ENCODE results near the gene CHRNB1. TPM values are rescaled to one million over a fixed set of nuclear protein-coding genes. Genes with fewer than 3 reads are reported as not detected.

Gene CHRNB1
- polyA plus RNA-seq, 1 donor (not counting 4 experiments of a cell fraction or from before 2014, with no cell fraction given) = 22.0 TPM

GRCh38 chr17:7426896-7427489 is 17.9 kb upstream of the CHRNB1 start:
- no peak for DNase-seq (ENCODE audit: low read depth, low spot score)
- H3K79me2 ChIP-seq (ENCODE audit: control insufficient read depth, insufficient read depth, low read length) = no peaks in the 10 kb centered on the region
- no peak overlapping the region for H3K27ac ChIP-seq (ENCODE audit: control insufficient read depth, insufficient read depth, low read length)
- TF ChIP-seq CTCF (optimal IDR thresholded peaks at IDR 0.05 in 1 of 3, IDR thresholded peaks at IDR 0.05 in 1 of 3, conservative IDR thresholded peaks at IDR 0.05 in 1 of 3; ENCODE audit: extremely low read depth in 1 of 3, insufficient read depth in 2 of 3, low read length in 3 of 3) (no peak), EZH2 (IDR thresholded peaks at IDR 0.05; ENCODE audit: low read length) (no peak)
- no peaks in the 10 kb centered on the region for H3K9me3 ChIP-seq (ENCODE audit: control insufficient read depth, low read depth, low read length)
- dilution Hi-C loops (cut with MboI; ENCODE audit: extremely low pct_ligation_motif_present, low sequenced_read_pairs) = no loop called here
- H3K9ac ChIP-seq (ENCODE audit: control insufficient read depth, extremely low read depth, insufficient read depth, low read length) = no peak overlapping the region
- H3K9me1 ChIP-seq (ENCODE audit: control insufficient read depth, extremely low read depth, insufficient read depth, low read length) = no peaks in the 10 kb centered on the region
- no peaks in the 10 kb centered on the region for H3K27me3 ChIP-seq (ENCODE audit: control insufficient read depth, extremely low read depth, insufficient read depth, low read length)
- H2AFZ ChIP-seq (ENCODE audit: control insufficient read depth, low read length) = no peak overlapping the region
- FAIRE-seq = no peak
- H3K36me3 ChIP-seq (ENCODE audit: control insufficient read depth in 2 of 2, extremely low read depth in 1 of 2, insufficient read depth in 2 of 2, low read length in 2 of 2) = no peaks in the 10 kb centered on the region
- H3K4me2 ChIP-seq (ENCODE audit: control insufficient read depth, extremely low read depth, insufficient read depth, low read depth, low read length) = no peak overlapping the region
- no peak overlapping the region for H3K4me3 ChIP-seq (ENCODE audit: control insufficient read depth in 2 of 3, extremely low read depth in 1 of 3, insufficient read depth in 2 of 3, low read depth in 1 of 3, low read length in 3 of 3)
- H4K20me1 ChIP-seq (ENCODE audit: control insufficient read depth, extremely low read depth, insufficient read depth, low read length) = no peaks in the 10 kb centered on the region
- H3K4me1 ChIP-seq (ENCODE audit: control insufficient read depth, extremely low read depth, insufficient read depth, low read length) = no peaks in the 10 kb centered on the region

- H3K27me3 ChIP-seq (ENCODE audit: control insufficient read depth, extremely low read depth, insufficient read depth, low read length) = no peaks in the 10 kb centered on the region
- no peaks in the 10 kb centered on the region for H3K9me3 ChIP-seq (ENCODE audit: control insufficient read depth, low read depth, low read length)
- H3K9ac ChIP-seq (ENCODE audit: control insufficient read depth, extremely low read depth, insufficient read depth, low read length) = no peak overlapping the region
- no peaks in the 10 kb centered on the region for H3K9me1 ChIP-seq (ENCODE audit: control insufficient read depth, extremely low read depth, insufficient read depth, low read length)
- DNase-seq (ENCODE audit: low read depth, low spot score) = no peak
- H2AFZ ChIP-seq (ENCODE audit: control insufficient read depth, low read length) = no peak overlapping the region
- no peaks in the 10 kb centered on the region for H3K79me2 ChIP-seq (ENCODE audit: control insufficient read depth, insufficient read depth, low read length)
- H4K20me1 ChIP-seq (ENCODE audit: control insufficient read depth, extremely low read depth, insufficient read depth, low read length) = no peaks in the 10 kb centered on the region
- no peak overlapping the region for H3K4me3 ChIP-seq (ENCODE audit: control insufficient read depth in 2 of 3, extremely low read depth in 1 of 3, insufficient read depth in 2 of 3, low read depth in 1 of 3, low read length in 3 of 3)
- no peak for FAIRE-seq
- no peaks in the 10 kb centered on the region for H3K4me1 ChIP-seq (ENCODE audit: control insufficient read depth, extremely low read depth, insufficient read depth, low read length)
- no peaks in the 10 kb centered on the region for H3K36me3 ChIP-seq (ENCODE audit: control insufficient read depth in 2 of 2, extremely low read depth in 1 of 2, insufficient read depth in 2 of 2, low read length in 2 of 2)
- no peak overlapping the region for H3K27ac ChIP-seq (ENCODE audit: control insufficient read depth, insufficient read depth, low read length)
- dilution Hi-C loops (cut with MboI; ENCODE audit: extremely low pct_ligation_motif_present, low sequenced_read_pairs) = no loop called here
- TF ChIP-seq EZH2 (IDR thresholded peaks at IDR 0.05; ENCODE audit: low read length) (no peak), CTCF (optimal IDR thresholded peaks at IDR 0.05 in 1 of 3, IDR thresholded peaks at IDR 0.05 in 1 of 3, conservative IDR thresholded peaks at IDR 0.05 in 1 of 3; ENCODE audit: extremely low read depth in 1 of 3, insufficient read depth in 2 of 3, low read length in 3 of 3) (no peak)
- no peak overlapping the region for H3K4me2 ChIP-seq (ENCODE audit: control insufficient read depth, extremely low read depth, insufficient read depth, low read depth, low read length)
Observed at GRCh38 chr17:7427549-7427948, 17.3 kb upstream of the CHRNB1 start.
